Astrocyte of the spinal cord (primary cell): ENCODE data around the gene MDM1.
A peak's percentile ranks its signal among the peaks of the same experiment; 100 is the strongest.

ENCODE experiments used
- DNase-seq: peaks from one replicate; pipeline ENCODE4 v3.0.0; 2011; ENCODE audit warnings: low read depth, low spot score
- H3K4me3 ChIP-seq: 2 replicates; pipeline ENCODE4 v1.5.1; 2011; ENCODE audit warnings: low read depth, mild to moderate bottlenecking, low read length, moderate library complexity
- in situ Hi-C: cut with HindIII; loops from 2 replicates; pipeline ENCODE4 v1.10.0; 2017; ENCODE audit warnings: low sequenced_read_pairs
- TF ChIP-seq, protein P1 (sequence below): IDR thresholded peaks from 2 replicates; pipeline ENCODE4 v1.5.1; 2012; ENCODE audit warnings: low read depth, mild to moderate bottlenecking, low read length, inconsistent platforms

The MDM1 gene

DNA sequence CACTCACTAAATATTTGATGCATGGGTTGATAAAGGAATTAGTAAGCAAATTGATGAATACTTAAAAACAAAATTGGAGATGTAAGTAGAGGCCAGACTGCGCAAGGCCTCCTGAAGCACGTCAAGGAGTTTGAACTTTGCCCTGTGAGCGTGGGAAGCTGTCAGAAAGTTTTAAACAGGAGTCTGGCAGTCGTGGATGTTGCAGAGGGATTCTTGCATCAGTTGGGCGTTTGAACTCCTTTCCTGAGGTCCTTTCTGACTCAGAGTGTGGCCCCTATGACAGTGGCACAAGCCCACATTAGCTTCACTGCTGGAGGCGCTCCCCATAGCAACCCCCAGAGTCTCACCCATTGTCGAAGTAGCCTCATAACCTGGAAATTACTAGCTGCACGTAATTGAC lies 60.8 kb downstream of the MDM1 start:
- in situ Hi-C loops = no loop called here
- no peak overlapping the region for H3K4me3 ChIP-seq
- DNase-seq = peak; percentile 54
- TF ChIP-seq, protein P1, sequence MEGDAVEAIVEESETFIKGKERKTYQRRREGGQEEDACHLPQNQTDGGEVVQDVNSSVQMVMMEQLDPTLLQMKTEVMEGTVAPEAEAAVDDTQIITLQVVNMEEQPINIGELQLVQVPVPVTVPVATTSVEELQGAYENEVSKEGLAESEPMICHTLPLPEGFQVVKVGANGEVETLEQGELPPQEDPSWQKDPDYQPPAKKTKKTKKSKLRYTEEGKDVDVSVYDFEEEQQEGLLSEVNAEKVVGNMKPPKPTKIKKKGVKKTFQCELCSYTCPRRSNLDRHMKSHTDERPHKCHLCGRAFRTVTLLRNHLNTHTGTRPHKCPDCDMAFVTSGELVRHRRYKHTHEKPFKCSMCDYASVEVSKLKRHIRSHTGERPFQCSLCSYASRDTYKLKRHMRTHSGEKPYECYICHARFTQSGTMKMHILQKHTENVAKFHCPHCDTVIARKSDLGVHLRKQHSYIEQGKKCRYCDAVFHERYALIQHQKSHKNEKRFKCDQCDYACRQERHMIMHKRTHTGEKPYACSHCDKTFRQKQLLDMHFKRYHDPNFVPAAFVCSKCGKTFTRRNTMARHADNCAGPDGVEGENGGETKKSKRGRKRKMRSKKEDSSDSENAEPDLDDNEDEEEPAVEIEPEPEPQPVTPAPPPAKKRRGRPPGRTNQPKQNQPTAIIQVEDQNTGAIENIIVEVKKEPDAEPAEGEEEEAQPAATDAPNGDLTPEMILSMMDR = no peak

DNA sequence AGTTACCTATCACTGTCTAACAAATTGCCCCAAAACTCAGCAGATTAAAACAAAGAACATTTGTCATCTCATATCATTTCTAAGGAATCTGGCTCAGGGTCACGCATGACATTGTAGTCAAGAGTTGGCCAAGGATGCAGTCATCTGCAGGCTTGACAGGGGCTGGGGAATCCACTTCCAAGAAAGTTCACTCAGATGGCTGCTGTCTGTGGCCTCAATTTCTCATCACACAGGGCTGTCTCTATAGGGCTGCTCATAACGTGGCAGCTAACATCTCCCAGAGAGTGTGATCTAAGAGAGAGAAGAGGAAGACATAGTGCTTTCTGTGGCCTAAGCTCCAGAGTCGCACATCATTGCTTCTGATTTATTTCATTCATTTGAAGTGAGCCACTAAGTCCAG lies 61.8 kb downstream of the MDM1 start:
- in situ Hi-C loops = no loop called here
- no peak for DNase-seq
- H3K4me3 ChIP-seq = no peak overlapping the region
- TF ChIP-seq, protein P1 = no peak

DNA sequence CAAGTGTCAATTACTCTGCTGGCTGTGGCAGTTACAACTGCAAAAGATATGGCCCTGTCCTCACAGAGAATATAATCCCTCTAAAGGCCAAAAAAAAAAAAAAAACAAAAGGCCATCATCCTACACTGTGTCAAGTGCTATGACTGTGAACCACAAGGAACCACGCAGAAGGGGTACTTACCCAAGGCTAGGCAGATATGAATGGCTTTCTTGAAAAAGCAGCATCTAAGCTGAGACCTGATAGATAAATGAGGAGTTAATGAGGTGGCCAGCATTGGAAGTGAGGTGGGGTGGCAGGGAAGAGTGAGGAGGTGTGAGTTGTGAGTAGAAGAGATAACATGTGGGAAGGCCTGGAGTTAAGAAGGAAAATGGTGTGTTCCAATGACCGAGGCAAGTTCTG lies 62.4 kb downstream of the MDM1 start:
- in situ Hi-C loops = no loop called here
- no peak overlapping the region for H3K4me3 ChIP-seq
- DNase-seq = no peak
- TF ChIP-seq, protein P1 = no peak

DNA sequence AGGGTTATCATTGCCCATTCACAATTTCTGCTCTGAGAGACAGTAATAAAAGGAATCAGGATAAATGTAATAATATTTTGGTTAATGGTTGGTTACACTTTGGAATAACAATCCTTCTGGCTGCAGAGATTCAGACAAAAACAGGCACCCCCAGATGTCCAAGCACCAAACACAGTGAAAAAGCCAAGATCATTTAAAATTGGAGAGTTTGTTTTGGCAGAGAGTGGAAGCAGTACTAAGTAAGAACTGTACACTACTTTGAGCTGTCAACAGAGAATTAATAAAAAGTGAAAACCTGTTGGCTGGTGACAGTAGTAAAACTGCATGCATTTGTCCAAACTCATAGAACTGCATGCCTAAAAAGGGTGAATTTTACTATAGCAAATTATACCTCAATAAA lies 63.2 kb downstream of the MDM1 start:
- no peak overlapping the region for H3K4me3 ChIP-seq
- DNase-seq = no peak
- TF ChIP-seq, protein P1 = no peak
- in situ Hi-C loops = no loop called here

DNA sequence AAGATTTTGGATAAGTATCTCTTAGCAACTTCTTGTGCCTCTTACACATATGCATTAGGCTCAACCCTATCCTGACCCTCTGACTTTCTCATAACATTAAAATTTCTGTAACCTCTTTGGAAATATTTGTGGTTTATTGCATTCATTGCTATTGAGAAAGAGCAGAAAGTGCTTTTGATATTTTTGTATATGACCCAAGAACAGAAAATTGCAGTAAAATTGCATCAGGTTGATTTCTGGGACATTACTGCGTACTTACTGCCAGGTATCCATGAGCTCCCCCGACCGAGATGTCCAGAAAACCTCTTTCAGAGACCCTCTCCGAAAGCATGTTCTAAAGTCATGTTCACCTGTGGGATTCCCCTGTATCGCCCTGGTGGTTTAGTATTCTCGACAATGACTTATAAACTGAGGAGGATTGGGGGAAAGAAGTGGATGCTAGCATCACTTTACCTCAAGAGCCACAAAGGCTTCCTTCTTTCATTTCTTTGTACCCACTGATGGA lies 64.2 kb downstream of the MDM1 start:
- no peak overlapping the region for H3K4me3 ChIP-seq
- in situ Hi-C loops = no loop called here
- peak; percentile 86 for DNase-seq
- TF ChIP-seq, protein P1 = no peak

DNA sequence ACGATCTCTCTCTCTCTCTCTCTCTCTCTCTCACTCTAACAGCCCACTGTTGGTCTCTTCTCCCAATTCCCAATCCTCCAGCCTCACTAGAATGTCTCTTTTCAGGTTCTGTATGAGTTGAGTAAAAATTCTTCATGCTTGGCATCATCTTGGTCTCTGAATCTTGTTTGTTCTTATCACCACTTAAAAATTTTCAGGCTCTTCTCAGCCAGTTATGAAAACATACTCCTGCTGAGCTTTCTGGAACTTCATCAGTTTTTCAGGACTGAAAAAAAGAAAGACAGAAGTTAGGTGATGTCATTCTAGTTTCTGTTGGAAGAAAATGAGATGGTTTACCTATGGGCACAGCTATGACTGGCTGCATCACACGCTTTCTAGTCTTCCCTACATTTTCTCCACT lies 67.3 kb downstream of the MDM1 start:
- DNase-seq = peak; percentile 90
- TF ChIP-seq, protein P1 = no peak
- H3K4me3 ChIP-seq = no peak overlapping the region
- in situ Hi-C loops = no loop called here
